HG03095 (cell line): ENCODE results near the gene WDCP.
"Not testable (repeated sequence)": the region's sequence is repeated elsewhere in the genome, so short reads cannot be mapped to it uniquely, and the experiment has no call there.

Experiments used
- ATAC-seq: cut with Tn5 transposase; IDR thresholded peaks from one replicate; pipeline ENCODE4 v1.9.1; 2021; ENCODE audit warnings: moderate library complexity; ENCODE audit not compliant: unreplicated experiment

The WDCP gene

GRCh38 chr2:24072259-24072658 is 25.1 kb upstream of the WDCP start:
- ATAC-seq = no peak

GRCh38 chr2:24065341-24065740 is 18.1 kb upstream of the WDCP start:
- no peak for ATAC-seq

GRCh38 chr2:24058564-24059271 is 11.5 kb upstream of the WDCP start:
- ATAC-seq = no peak

GRCh38 chr2:24055750-24056149 is 8.6 kb upstream of the WDCP start:
- ATAC-seq = no peak

GRCh38 chr2:24054366-24055010 is 7.3 kb upstream of the WDCP start:
- ATAC-seq = no peak

- no peak for ATAC-seq
Measured at GRCh38 chr2:24052951-24053350, 5.8 kb upstream of the WDCP start.

GRCh38 chr2:24051833-24052232 is 4.6 kb upstream of the WDCP start:
- no peak for ATAC-seq

GRCh38 chr2:24050041-24050979 is 3.1 kb upstream of the WDCP start:
- no peak for ATAC-seq

- ATAC-seq = no peak
Measured at GRCh38 chr2:24049485-24050021, 2.4 kb upstream of the WDCP start, which contains the start of gene FKBP1B. TSS of gene FKBP1B (plus strand) at chr2:24049741. CDS start at chr2:24049850, 109 bp downstream.

GRCh38 chr2:24048769-24049484 is 1.7 kb upstream of the WDCP start:
- ATAC-seq = no peak

- no peak for ATAC-seq
Measured at GRCh38 chr2:24047703-24048033, 477 bp upstream of the WDCP start.

- ATAC-seq = no peak
Measured at GRCh38 chr2:24046599-24046929, 627 bp downstream of the WDCP start.

- no peak for ATAC-seq
Measured at GRCh38 chr2:24045511-24046508, 1.4 kb downstream of the WDCP start.

- ATAC-seq = not testable (repeated sequence)
Measured at GRCh38 chr2:24043133-24043532, 4.1 kb downstream of the WDCP start.

- ATAC-seq = no peak
Measured at GRCh38 chr2:24040511-24040910, 6.7 kb downstream of the WDCP start.

GRCh38 chr2:24038786-24039499 is 8.2 kb downstream of the WDCP start:
- ATAC-seq = no peak

GRCh38 chr2:24026233-24026632 is 21.0 kb downstream of the WDCP start:
- ATAC-seq = no peak

- no peak for ATAC-seq
Measured at GRCh38 chr2:24024996-24025663, 22.1 kb downstream of the WDCP start.
